ENCODE data around the gene KREMEN2.

Gene KREMEN2

DNA sequence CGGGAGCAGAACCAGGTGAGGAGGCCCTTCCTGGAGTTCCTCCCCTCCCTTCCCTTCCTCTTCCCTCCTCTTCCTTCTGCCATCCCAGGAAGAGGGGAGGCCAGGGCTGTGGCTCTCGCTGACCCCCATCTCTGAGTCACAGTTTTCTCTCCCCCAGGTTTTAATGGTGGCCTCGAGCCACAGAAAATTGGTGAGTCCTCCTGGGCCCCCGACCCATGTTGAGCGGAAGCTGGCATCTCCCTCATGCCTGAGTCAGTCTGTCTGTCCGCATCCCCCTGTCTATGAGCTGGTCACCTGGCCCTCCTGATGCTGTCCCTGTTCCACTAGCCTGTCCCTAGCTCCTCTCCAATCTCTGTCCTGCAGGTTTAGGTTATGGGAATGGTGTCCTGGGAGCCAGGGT is 35.9 kb downstream of the KREMEN2 start:
- TF ChIP-seq, protein P1, sequence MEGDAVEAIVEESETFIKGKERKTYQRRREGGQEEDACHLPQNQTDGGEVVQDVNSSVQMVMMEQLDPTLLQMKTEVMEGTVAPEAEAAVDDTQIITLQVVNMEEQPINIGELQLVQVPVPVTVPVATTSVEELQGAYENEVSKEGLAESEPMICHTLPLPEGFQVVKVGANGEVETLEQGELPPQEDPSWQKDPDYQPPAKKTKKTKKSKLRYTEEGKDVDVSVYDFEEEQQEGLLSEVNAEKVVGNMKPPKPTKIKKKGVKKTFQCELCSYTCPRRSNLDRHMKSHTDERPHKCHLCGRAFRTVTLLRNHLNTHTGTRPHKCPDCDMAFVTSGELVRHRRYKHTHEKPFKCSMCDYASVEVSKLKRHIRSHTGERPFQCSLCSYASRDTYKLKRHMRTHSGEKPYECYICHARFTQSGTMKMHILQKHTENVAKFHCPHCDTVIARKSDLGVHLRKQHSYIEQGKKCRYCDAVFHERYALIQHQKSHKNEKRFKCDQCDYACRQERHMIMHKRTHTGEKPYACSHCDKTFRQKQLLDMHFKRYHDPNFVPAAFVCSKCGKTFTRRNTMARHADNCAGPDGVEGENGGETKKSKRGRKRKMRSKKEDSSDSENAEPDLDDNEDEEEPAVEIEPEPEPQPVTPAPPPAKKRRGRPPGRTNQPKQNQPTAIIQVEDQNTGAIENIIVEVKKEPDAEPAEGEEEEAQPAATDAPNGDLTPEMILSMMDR (IDR thresholded peaks at IDR 0.05; ENCODE audit: low read depth, low read length), result no peak
- DNase-seq (ENCODE audit: extremely low read depth, low read depth), result no peak

DNA sequence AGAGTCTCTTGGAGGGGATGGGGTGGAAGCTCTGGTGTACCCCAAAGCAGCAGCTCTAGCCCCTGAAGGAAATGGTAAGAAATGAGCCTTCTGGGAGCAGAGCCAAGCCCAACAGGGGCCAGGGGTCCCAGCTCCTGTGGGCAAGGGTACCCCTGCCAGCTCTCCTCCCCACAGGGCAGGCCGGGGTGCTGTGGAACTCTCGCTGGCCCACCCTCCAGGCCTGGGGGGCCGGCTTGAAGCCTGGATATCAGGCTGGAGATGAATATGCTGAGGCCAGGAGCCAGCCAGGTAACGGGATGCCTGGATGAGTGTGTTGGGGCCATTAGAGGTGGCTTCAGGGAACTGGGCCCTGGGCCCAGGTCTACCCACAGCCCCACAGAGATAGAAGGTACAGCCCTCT is 36.5 kb downstream of the KREMEN2 start:
- TF ChIP-seq, protein P1 (IDR thresholded peaks at IDR 0.05; ENCODE audit: low read depth, low read length), result no peak
- DNase-seq (ENCODE audit: extremely low read depth, low read depth), result no peak

DNA sequence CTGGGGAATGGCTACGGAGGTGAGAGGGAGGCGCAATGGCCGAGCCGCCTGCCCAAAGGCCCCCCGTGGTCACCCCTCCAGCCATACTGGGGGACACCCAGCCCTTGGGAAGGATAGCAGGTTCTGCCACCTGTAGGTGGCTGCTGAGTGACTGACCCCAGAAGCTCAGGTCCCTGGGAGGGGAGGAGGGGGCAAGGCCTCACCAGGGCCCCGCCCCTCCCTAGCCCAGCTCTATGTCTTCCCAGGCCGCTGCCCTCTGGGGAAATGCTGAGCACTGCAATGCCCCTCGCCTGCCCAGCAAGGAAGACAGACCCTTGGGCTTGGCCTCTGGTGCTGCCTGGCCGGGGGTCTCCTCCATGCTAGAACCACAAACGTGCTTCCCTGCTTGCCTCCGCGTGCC is 37.2 kb downstream of the KREMEN2 start:
- DNase-seq (ENCODE audit: extremely low read depth, low read depth), result no peak
- TF ChIP-seq, protein P1 (IDR thresholded peaks at IDR 0.05; ENCODE audit: low read depth, low read length), result no peak

DNA sequence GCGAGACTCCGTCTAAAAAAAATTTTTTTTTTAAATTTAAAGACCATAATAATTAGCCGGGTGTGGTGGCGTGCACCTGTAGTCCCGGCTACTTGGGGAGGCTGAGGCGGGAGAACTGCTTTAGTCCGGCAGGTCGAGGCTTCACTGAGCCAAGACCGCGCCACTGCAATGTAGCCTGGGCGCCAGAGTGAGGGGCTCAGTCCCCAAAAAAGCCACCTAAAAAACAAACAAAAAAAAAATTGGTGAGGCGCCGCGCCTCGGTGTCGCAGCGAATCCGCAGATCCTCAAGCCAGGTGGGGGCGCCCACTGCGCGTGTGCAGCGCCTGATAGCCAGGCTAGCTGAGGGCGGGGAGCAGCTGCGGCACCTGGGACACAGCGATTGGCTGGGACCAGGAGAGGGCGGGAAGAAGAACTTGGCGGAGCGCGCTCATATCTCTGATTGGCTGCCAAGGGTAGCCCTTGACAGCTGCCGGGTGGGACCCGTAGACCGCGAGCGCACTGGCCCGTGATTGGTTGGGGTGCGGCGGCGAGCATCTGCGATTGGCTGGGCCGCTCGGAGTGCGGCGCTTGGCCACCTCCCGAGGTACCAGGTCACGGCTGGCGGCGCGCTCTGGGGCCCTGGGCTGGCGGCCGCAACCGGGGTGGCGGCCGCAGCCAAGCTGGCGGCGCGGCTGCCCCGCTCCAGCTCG is 39.7 kb downstream of the KREMEN2 start:
- peak; percentile 96 for DNase-seq (ENCODE audit: extremely low read depth, low read depth)
- TF ChIP-seq, protein P1 (IDR thresholded peaks at IDR 0.05; ENCODE audit: low read depth, low read length), result peak; percentile 49

DNA sequence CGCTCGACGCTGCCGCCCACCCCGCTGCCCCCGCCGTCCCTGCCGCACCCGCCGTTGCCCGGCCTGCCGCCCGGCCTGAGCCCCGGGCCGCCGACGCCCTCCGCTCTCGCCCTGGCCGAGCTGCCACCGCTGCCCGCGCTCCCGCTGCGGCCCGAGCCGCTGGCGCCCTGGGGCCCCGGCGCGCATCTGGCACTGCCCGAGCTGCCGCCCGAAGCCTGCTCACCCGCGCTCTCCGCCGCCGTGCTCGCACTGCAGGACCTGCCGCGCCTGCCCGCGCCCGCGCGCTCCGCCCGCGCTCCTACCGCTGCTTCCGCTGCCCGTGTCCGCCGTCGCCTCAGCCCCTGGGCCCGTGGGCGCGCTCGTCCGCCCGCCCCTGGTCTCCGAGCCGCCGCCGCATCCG is 40.2 kb downstream of the KREMEN2 start:
- TF ChIP-seq, protein P1 (IDR thresholded peaks at IDR 0.05; ENCODE audit: low read depth, low read length), result no peak
- DNase-seq (ENCODE audit: extremely low read depth, low read depth), result no peak

DNA sequence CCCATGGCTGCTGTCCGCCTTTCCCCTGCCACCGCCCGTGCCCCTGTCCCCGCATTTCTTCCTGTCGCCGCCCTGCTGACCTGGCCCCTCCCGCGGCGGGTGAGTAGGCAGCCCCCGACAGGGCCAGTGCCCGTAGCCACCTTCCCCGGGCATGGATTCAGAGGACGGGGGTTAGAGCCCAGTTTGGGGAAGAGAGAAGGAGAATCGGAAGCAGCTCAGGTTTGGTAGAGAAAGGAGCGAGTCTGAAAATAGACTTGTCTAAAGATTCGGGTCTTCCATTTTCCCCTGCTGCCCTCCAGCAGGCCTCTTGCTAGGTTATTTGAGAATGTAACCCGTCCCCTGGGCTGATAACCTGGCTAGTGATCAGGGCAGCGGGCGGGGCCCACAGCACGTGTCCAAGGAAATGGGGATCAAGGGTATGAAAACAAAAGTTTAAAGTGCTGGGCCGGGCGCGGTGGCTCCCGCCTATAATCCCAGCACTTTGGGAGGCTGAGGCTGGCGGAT is 40.8 kb downstream of the KREMEN2 start:
- no peak for DNase-seq (ENCODE audit: extremely low read depth, low read depth)
- TF ChIP-seq, protein P1 (IDR thresholded peaks at IDR 0.05; ENCODE audit: low read depth, low read length), result no peak

DNA sequence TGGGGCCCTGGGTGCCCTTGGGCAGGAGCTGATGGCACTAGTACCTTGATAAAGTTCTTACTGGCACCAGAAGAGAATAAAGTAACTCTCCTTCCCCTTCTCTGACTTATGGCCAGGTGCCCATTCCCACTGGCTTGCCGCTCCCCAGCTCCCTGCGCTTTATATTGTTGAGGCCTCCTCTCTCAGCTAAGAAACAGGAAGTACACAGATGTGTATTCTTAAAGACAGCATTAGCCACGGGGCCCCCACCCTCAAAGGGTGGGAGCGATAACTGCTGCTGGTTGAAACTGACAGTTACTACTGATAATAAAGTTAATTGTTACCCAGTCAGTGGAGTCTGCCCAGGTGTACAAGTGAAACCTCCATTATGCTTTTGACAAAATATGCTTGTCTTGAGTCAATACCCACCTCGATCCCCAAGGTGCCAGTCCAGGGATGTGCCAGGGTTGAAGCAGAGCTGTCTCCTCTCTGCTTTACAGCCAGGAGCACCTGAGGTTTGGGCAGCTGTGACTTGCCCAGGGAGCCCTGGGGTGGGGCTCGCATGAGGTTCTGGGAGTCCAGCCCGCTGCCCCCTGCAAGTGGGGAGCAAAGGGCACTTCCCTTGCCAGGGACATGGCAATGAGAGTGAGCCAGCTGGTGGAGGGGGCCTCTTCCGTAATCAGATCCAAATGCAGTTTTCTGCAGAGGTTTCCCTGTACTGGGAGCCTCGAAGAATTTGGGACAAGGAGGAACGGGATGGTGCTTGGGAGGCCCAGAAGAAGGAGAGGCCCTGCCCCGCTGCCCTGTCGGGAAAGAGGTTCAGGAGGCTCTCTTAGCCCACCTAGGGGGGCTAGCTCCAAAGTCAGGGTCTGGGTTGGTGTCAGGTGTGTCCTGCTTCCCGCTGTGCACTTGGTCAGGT is 43.2 kb downstream of the KREMEN2 start:
- DNase-seq (ENCODE audit: extremely low read depth, low read depth), result no peak
- TF ChIP-seq, protein P1 (IDR thresholded peaks at IDR 0.05; ENCODE audit: low read depth, low read length), result no peak
